HG03175 (cell line): ENCODE measurements around the gene PRR15.
"Not testable (repeated sequence)": the region's sequence is repeated elsewhere in the genome, so short reads cannot be mapped to it uniquely, and the experiment has no call there.

ENCODE experiments used
- ATAC-seq: cut with Tn5 transposase; IDR thresholded peaks from one replicate; pipeline ENCODE4 v1.9.1; 2021; ENCODE audit warnings: mild to moderate bottlenecking, moderate library complexity; ENCODE audit not compliant: unreplicated experiment

The PRR15 gene, protein sequence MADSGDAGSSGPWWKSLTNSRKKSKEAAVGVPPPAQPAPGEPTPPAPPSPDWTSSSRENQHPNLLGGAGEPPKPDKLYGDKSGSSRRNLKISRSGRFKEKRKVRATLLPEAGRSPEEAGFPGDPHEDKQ

GRCh38 chr7:29563590-29564495 is at the start of gene PRR15:
PRR15 (plus strand) TSS chr7:29563835; CDS start chr7:29566330, 2,495 bp downstream.
- ATAC-seq = no peak

GRCh38 chr7:29516491-29516890 is 47.1 kb upstream of the PRR15 start:
- ATAC-seq = no peak

DNA sequence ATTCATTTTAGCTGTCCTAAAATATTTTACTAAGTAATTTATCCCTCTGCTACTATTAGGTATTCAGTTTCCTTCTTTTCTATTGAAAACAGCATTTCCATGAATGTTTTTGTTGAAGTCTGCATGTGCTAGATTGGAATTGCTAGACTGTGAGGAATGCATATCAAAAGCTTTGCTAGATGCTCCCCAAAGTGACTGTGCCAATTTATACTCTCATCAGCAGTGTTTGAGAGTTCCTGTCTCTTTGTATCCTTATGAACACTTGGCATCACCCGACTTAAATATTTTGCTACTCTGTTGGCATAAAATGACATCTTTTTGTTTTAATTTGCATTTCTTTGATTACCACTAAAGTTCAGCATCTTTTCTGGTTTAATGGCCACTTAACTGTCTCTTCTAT is 45.0 kb upstream of the PRR15 start:
- no peak for ATAC-seq

DNA sequence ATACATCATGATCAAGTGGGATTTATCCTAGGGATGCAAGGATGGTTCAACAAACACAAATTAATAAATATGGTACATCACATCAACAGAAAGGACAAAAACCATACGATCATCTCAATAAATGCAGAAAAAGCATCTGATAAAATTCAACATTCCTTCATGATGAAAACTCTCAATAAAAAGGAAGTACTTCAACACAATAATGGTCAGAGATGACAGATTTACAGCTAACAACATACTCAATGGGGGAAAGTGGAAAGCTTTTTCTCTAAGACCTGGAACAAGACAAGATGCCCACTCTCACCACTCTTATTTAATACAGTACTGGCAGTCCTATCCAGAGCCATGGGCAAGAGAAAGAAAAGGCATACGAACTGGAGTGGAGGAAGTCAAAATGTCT is 39.9 kb upstream of the PRR15 start:
- no peak for ATAC-seq

- no peak for ATAC-seq
Measured at GRCh38 chr7:29527505-29528108, 36.0 kb upstream of the PRR15 start.

- ATAC-seq = not testable (repeated sequence)
Measured at GRCh38 chr7:29528526-29528925, 35.1 kb upstream of the PRR15 start.

- ATAC-seq = no peak
Measured at GRCh38 chr7:29538389-29538788, 25.2 kb upstream of the PRR15 start.

DNA sequence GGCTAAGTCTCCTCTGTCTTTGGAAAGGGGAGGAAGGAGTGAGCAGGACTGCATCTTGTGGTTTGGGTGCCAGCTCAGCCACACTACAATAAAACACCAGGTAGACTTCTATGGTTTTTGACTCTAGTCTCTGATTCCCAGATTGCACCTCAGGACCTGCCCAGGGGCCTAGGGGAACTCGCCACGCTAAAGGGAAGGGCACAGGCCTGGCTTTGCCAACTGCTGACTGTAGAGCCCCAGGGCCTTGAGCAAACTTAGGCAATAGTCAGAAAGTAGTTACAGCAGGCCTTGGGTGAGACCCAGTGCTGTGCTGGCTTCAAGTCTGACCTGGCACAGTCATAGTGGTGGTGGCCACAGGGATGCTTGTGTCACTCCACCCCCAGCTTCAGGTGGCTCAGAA is 24.2 kb upstream of the PRR15 start:
- ATAC-seq = no peak

GRCh38 chr7:29547421-29547820 is 16.2 kb upstream of the PRR15 start:
- no peak for ATAC-seq

DNA sequence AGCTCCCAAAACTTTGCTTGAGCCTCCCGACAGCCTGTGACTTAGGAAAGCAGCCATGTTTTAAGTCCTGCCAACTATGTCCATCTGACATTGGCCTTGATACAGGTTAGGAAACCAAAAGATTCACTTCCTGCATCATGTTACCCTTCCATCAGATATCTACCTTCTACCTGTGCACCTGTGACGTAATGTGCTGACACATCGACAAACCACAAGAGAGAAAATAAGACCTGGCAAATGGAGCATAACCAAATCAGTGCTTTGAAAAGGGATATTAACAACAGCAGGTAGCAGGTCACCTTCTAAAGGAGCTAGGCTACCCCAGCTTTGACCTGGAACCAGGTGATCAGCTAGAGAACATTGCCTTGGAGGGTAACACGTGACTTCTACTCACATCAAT is 14.8 kb upstream of the PRR15 start:
- ATAC-seq = no peak

- no peak for ATAC-seq
Measured at GRCh38 chr7:29552392-29552791, 11.2 kb upstream of the PRR15 start.

DNA sequence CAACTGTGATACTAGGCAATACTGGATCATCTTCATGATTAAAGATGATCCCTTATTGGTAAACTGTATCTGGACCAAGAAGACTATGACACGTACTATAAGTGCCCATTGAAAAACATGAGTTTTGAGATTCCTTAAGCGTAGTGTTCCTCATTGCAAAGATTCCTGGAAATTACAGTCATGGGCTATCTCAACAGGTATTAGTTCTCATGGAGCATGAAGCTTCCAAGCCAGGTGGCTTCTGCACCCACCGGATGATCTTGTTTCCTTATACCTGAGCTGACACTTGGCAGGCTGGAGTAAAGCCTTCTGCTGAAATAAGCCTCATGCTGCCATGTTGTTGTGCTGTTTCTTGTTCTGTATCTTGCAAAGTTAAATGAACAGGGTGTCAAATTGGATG is 8.6 kb upstream of the PRR15 start:
- ATAC-seq = no peak

DNA sequence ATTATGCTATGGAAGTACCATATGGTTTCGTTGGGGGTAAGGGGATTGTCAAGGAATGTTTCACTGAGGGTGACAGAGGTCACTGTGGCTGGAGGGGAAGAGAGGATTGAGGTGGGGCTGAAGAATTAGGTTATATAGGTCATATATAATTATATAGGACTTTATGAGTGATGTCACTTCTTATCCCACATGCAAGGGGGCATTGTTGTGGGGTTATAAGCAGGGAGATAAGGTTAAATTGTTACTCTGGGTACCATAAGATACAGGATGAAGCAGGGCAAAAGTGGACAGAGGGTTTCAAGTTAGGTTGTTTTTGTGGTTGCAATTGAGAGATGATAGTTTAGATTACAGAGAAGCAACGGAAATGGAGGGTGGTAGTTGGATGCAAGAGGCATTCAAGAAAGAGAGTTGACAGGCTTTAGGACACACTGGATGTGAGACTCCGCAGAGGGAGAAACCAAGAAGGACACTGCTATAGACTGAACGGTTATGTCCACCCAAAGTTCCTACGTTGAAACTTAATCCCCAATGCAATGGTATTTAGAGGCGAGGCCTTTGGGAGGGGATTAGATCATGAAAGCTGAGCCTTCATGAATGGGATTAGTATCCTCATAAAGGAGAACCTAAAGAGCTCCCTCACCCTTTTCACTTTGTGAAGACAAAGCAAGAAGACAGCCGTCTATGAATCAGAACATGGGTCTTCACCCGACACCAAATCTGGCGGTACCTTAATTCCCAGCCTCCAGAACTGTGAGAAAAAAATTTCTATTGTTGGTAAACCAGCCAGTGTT is 7.0 kb upstream of the PRR15 start:
- no peak for ATAC-seq

- no peak for ATAC-seq
Measured at GRCh38 chr7:29557954-29558353, 5.7 kb upstream of the PRR15 start.

DNA sequence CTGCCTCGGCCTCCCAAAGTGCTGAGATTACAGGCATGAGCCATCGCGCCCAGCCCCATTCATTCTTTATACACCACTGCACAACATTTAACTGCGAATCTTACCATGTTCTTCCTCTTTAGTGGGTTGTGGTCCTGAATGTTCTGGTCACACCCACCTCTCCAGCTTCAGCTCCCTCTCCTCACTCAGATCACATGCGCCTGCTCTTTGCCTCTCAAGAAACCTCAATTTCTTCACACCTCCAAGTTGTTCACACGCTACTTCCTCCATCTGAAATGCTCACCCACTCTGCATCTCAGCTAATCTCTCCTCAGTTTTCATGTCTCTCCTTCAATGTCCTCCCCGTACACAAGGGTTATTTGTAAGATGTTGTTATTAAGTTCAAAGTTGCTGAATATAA is 2.4 kb upstream of the PRR15 start:
- ATAC-seq = no peak

DNA sequence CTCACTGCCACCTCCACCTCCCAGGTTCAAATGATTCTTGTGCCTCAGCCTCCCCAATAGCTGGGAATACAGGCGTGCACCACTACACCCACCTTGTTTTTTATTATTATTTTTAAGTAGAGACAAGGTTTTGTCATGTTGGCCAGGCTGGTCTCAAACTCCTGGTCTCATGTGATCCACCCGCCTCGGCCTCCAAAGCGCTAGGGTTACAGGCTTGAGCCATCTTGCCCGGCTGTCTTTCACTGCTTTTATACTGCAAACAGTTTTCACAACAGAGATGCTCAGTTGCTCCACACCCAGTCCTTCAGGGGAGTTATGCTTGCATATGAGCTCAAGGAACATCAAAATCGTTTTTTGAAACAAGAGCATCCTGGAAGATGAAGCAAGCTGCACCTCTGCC is 1.3 kb upstream of the PRR15 start:
- no peak for ATAC-seq

DNA sequence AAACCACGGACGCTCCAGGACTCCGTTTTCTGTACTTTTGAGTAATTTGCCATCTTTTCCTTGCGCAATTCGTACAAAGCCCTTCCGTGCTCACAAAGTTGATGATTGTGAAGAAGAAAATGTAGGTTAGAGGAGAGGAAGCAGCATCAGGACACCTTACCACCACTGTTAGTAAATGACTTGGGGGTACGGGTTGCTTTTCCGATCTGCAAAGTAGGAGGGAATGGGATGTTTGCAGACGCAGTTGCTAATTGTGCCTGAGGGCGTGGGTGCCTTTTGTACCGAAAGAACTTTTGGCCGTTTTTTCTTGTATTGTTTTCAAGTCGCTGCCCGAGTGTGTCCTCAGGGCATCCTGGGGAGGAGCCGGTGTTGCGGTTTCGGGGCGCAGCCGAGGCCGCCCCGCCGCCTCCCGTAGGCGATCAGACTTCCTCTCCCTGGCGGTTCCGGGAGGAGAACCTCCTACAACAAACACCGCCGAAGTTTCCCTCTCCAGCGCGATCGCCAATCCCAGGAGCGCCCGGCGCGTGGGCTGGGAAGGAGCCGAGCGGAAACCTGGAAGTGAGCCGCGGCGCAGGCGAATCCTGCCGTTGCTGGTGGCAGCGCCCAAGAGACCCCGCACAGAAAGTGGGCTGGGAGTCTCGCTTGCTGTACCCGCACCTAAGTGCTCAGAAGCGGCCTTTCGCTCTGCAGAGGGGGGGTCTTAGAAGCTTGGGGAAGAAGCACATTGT is 1.0 kb downstream of the PRR15 start:
- ATAC-seq = no peak

- ATAC-seq = no peak
Measured at GRCh38 chr7:29565224-29565630, 1.6 kb downstream of the PRR15 start.

DNA sequence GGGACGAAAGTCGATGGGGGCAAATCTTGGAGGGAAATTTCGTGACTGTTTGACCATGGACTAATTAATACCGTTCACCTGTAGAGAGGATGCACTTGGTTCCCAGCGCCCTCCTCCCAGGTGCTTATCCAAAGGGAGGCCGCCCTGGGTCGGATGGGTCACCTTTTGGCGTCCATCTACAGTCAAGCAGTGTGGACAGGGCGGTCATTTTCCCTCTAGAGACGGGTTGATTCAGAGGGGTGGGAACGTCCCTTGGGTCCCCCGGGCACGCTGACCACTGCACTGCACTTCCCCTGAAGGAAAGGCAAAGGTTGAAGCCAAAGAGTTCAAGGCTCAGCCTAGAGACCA is 2.0 kb downstream of the PRR15 start:
- no peak for ATAC-seq

DNA sequence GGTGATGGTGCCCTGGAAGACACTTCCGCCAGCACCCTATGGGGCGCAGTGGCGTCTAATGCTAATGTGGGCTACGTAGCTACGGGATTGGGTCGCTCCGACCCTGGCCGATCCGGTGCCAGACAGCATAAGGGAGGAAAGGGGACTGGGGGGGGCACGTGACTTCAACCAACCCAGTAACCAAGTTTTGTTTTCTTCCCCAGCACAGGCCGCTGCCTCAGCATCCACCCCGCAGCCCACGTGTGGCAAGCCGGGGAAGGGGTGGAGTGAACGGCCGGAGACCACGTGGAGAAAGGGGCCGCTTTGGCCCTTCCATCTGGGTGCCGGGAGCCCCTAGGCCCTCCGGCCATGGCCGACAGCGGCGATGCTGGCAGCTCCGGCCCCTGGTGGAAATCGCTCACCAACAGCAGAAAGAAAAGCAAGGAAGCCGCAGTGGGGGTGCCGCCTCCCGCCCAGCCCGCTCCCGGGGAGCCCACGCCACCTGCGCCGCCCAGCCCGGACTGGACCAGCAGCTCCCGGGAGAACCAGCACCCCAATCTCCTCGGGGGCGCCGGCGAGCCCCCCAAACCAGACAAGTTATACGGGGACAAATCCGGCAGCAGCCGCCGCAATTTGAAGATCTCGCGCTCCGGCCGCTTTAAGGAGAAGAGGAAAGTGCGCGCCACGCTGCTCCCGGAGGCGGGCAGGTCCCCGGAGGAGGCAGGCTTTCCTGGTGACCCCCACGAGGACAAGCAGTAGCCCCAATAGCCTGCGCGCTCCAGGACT is 2.5 kb downstream of the PRR15 start:
- no peak for ATAC-seq
